IPS DF 6.9 (cell line): ENCODE measurements around the gene EFNA3.

Source experiments
- DNase-seq: peaks from one replicate; pipeline ENCODE4 v3.0.0-alpha.2; 2013; ENCODE audit warnings: low read depth, low spot score
- H3K27ac ChIP-seq: one replicate; pipeline ENCODE4 v1.5.1; 2013; ENCODE audit warnings: low read length, control low read depth
- H3K27me3 ChIP-seq: 2 replicates; pipeline ENCODE4 v1.6.1; 2013; ENCODE audit warnings: mild to moderate bottlenecking, low read length; ENCODE audit not compliant: control insufficient read depth, insufficient read depth
- H3K36me3 ChIP-seq: 2 replicates; pipeline ENCODE4 v1.6.1; 2013; ENCODE audit warnings: low read length; ENCODE audit not compliant: control insufficient read depth, insufficient read depth
- H3K4me1 ChIP-seq: 2 replicates; pipeline ENCODE4 v1.6.1; 2013; ENCODE audit warnings: low read length; ENCODE audit not compliant: control insufficient read depth, insufficient read depth
- H3K4me3 ChIP-seq: 2 replicates; pipeline ENCODE4 v1.5.1; 2013; ENCODE audit warnings: mild to moderate bottlenecking, low read length
- H3K9me3 ChIP-seq: 2 replicates; pipeline ENCODE4 v1.6.1; 2013; ENCODE audit warnings: low read length, inconsistent platforms; ENCODE audit not compliant: control insufficient read depth, insufficient read depth
- WGBS: extraction: QIAGEN DNeasy Blood & Tissue Kit; methylation state at CpG from one replicate; pipeline ENCODE4 v1.1.7; 2013; ENCODE audit warnings: mixed read lengths, missing lambda C conversion rate; ENCODE audit not compliant: insufficient read length, insufficient coverage; 5-methylcytosine and 5-hydroxymethylcytosine counted together

EFNA3 gene

GRCh38 chr1:155057788-155058211, 20.8 kb upstream of the EFNA3 start:
- H3K27me3 ChIP-seq, result no peaks in the 10 kb centered on the region
- no peak for DNase-seq
- H3K36me3 ChIP-seq, result peaks cover 3% of the 10 kb centered on the region; the same call in 1 of the 2 replicates

GRCh38 chr1:155060736-155061135, 17.9 kb upstream of the EFNA3 start:
- H3K4me3 ChIP-seq, result no peak overlapping the region
- no peaks in the 10 kb centered on the region for H3K9me3 ChIP-seq
- peaks cover 3% of the 10 kb centered on the region; the same call in 1 of the 2 replicates for H3K36me3 ChIP-seq
- H3K27ac ChIP-seq, result no peak overlapping the region
- no CpG with 5 or more reads among the region's 8 CpGs for WGBS
- H3K4me1 ChIP-seq, result peaks cover 5% of the 10 kb centered on the region
- DNase-seq, result no peak
- no peaks in the 10 kb centered on the region for H3K27me3 ChIP-seq

More at GRCh38 chr1:155057788-155058211, 20.8 kb upstream of the EFNA3 start:
- peaks cover 5% of the 10 kb centered on the region for H3K4me1 ChIP-seq
- H3K9me3 ChIP-seq, result no peaks in the 10 kb centered on the region
- H3K4me3 ChIP-seq, result no peak overlapping the region
- no CpG with 5 or more reads among the region's 13 CpGs for WGBS
- H3K27ac ChIP-seq, result no peak overlapping the region

GRCh38 chr1:155061381-155062150, 17.1 kb upstream of the EFNA3 start:
- no peaks in the 10 kb centered on the region for H3K27me3 ChIP-seq
- no peak overlapping the region for H3K27ac ChIP-seq
- peaks cover 7% of the 10 kb centered on the region for H3K36me3 ChIP-seq
- peaks cover 5% of the 10 kb centered on the region for H3K4me1 ChIP-seq
- H3K4me3 ChIP-seq, result no peak overlapping the region; the same call in 1 of the 2 replicates
- H3K9me3 ChIP-seq, result no peaks in the 10 kb centered on the region
- WGBS, result no CpG with 5 or more reads among the region's 21 CpGs
- no peak for DNase-seq

- DNase-seq, result no peak
- no CpG with 5 or more reads among the region's 29 CpGs for WGBS
- Histone ChIP-seq H3K27me3 (no peaks in the 10 kb centered on the region), H3K9me3 (no peaks in the 10 kb centered on the region), H3K27ac (no peak overlapping the region), H3K4me3 (peak overlapping the region; percentile 26; the same call in 1 of the 2 replicates), H3K4me1 (peaks cover 5% of the 10 kb centered on the region), H3K36me3 (peaks cover 7% of the 10 kb centered on the region)
Measured at GRCh38 chr1:155062151-155062686, 16.4 kb upstream of the EFNA3 start.

- no CpG with 5 or more reads among the region's 46 CpGs for WGBS
- no peaks in the 10 kb centered on the region for H3K9me3 ChIP-seq
- H3K4me1 ChIP-seq, result peaks cover 5% of the 10 kb centered on the region
- peaks cover 5% of the 10 kb centered on the region for H3K36me3 ChIP-seq
- H3K27me3 ChIP-seq, result no peaks in the 10 kb centered on the region
- no peak overlapping the region for H3K27ac ChIP-seq
- H3K4me3 ChIP-seq, result peak overlapping the region; percentile 97; the same call in 1 of the 2 replicates
- DNase-seq, result no peak
Measured at GRCh38 chr1:155062702-155063411, 15.8 kb upstream of the EFNA3 start.

GRCh38 chr1:155063550-155064110, 15.0 kb upstream of the EFNA3 start, which contains the start of gene EFNA4:
EFNA4 (plus strand) TSS chr1:155063740; CDS start chr1:155063824, 84 bp downstream.
- Histone ChIP-seq H3K9me3 (no peaks in the 10 kb centered on the region), H3K4me1 (peaks cover 5% of the 10 kb centered on the region), H3K27me3 (no peaks in the 10 kb centered on the region), H3K27ac (no peak within 1 kb of the TSS), H3K4me3 (peak within 1 kb of the TSS; percentile 97), H3K36me3 (peaks cover 4% of the 10 kb centered on the region; the same call in 1 of the 2 replicates)
- no CpG with 5 or more reads among the region's 57 CpGs for WGBS
- DNase-seq, result no peak

- Histone ChIP-seq H3K9me3 (no peaks in the 10 kb centered on the region), H3K36me3 (peaks cover 4% of the 10 kb centered on the region; the same call in 1 of the 2 replicates), H3K27ac (no peak overlapping the region), H3K27me3 (no peaks in the 10 kb centered on the region), H3K4me1 (peaks cover 5% of the 10 kb centered on the region), H3K4me3 (peak overlapping the region; percentile 97; the same call in 1 of the 2 replicates)
- DNase-seq, result no peak
- no CpG with 5 or more reads among the region's 14 CpGs for WGBS
Measured at GRCh38 chr1:155064111-155064831, 14.4 kb upstream of the EFNA3 start.

GRCh38 chr1:155064832-155065429, 13.7 kb upstream of the EFNA3 start:
- Histone ChIP-seq H3K27me3 (no peaks in the 10 kb centered on the region), H3K36me3 (peaks cover 4% of the 10 kb centered on the region; the same call in 1 of the 2 replicates), H3K4me1 (peaks cover 5% of the 10 kb centered on the region), H3K4me3 (no peak overlapping the region), H3K27ac (no peak overlapping the region), H3K9me3 (no peaks in the 10 kb centered on the region)
- no peak for DNase-seq
- WGBS, result no CpG with 5 or more reads among the region's 5 CpGs

- DNase-seq, result no peak
- Histone ChIP-seq H3K4me1 (peaks cover 7% of the 10 kb centered on the region), H3K4me3 (no peak overlapping the region), H3K9me3 (no peaks in the 10 kb centered on the region), H3K36me3 (peaks cover 4% of the 10 kb centered on the region; the same call in 1 of the 2 replicates), H3K27me3 (no peaks in the 10 kb centered on the region), H3K27ac (no peak overlapping the region)
- WGBS, result no CpG with 5 or more reads among the region's 8 CpGs
Measured at GRCh38 chr1:155066777-155067176, 11.9 kb upstream of the EFNA3 start.
